ENCODE measurements around the gene MSRB3. TPM values are rescaled to one million over a fixed set of nuclear protein-coding genes. Genes with fewer than 3 reads are reported as not detected.

Gene MSRB3
- total RNA-seq: 72.3 and 96.9 TPM in 2 replicates

GRCh38 chr12:65278576-65279368, at the start of gene MSRB3:
TSS of gene MSRB3 (plus strand) at chr12:65278683. CDS start at chr12:65308580, 29,897 bp downstream.

Other genes with a start within 250 kb of the MSRB3 start
- not detected in 2 replicates for gene WIF1, start 157.4 kb upstream of the MSRB3 start, total RNA-seq
- 22.9 and 24.3 TPM in 2 replicates for gene LEMD3, start 109.1 kb upstream of the MSRB3 start, total RNA-seq

Measured in aortic smooth muscle cell (primary cell).